DOHH2 (cell line): ENCODE data around the gene GPATCH2.
"Not testable (repeated sequence)": the region's sequence is repeated elsewhere in the genome, so short reads cannot be mapped to it uniquely, and the experiment has no call there.

Experiments
- H3F3A ChIP-seq: fragments of 200-600 bp; sonication (generic), shearing (Covaris generic); 2 replicates; pipeline ENCODE4 v1.6.0; 2016; ENCODE audit warnings: antibody characterized with exemption, mild to moderate bottlenecking; ENCODE audit not compliant: control insufficient read depth, insufficient read depth
- H3K27ac ChIP-seq: fragments of 200-600 bp; sonication (generic); 2 replicates; pipeline ENCODE4 v1.5.1; 2014; ENCODE audit warnings: low read depth, mild to moderate bottlenecking, low read length, moderate library complexity
- H3K27me3 ChIP-seq: fragments of 200-600 bp; sonication (generic); 2 replicates; pipeline ENCODE4 v1.6.1; 2014; ENCODE audit warnings: mild to moderate bottlenecking, low read length, mixed read lengths; ENCODE audit not compliant: control insufficient read depth
- H3K36me3 ChIP-seq: fragments of 200-600 bp; sonication (generic); 2 replicates; pipeline ENCODE4 v1.6.1; 2014; ENCODE audit warnings: mild to moderate bottlenecking, low read length, moderate library complexity, mixed read lengths; ENCODE audit not compliant: control insufficient read depth
- H3K4me1 ChIP-seq: fragments of 200-600 bp; sonication (generic); 2 replicates; pipeline ENCODE4 v1.6.1; 2014; ENCODE audit warnings: mild to moderate bottlenecking, low read length, mixed read lengths; ENCODE audit not compliant: control insufficient read depth
- H3K4me2 ChIP-seq: fragments of 200-600 bp; sonication (generic); 2 replicates; pipeline ENCODE4 v1.6.0; 2014; ENCODE audit warnings: mild to moderate bottlenecking, low read length, moderate library complexity
- H3K4me3 ChIP-seq: fragments of 200-600 bp; sonication (generic); 2 replicates; pipeline ENCODE4 v1.5.1; 2014; ENCODE audit warnings: mild to moderate bottlenecking, low read length, mixed read lengths
- H3K79me2 ChIP-seq: fragments of 200-600 bp; sonication (generic); 2 replicates; pipeline ENCODE4 v1.6.1; 2014; ENCODE audit warnings: mild to moderate bottlenecking, low read length, mixed read lengths; ENCODE audit not compliant: control insufficient read depth
- H3K9me2 ChIP-seq: fragments of 200-600 bp; sonication (generic); replicated peaks from 2 replicates; pipeline ENCODE4 v1.6.1; 2014; ENCODE audit warnings: mild to moderate bottlenecking, low read length, mixed read lengths; ENCODE audit not compliant: control insufficient read depth
- H3K9me3 ChIP-seq: fragments of 200-600 bp; sonication (generic); 2 replicates; pipeline ENCODE4 v1.6.1; 2014; ENCODE audit warnings: antibody characterized with exemption, low read length, mixed read lengths; ENCODE audit not compliant: control insufficient read depth, insufficient read depth
- H4K20me1 ChIP-seq: fragments of 200-600 bp; sonication (generic); 2 replicates; pipeline ENCODE4 v1.6.0; 2014; ENCODE audit warnings: low read depth, mild to moderate bottlenecking, antibody characterized with exemption, low read length, moderate library complexity; ENCODE audit not compliant: control insufficient read depth, insufficient read depth
- CTCF ChIP-seq: fragments of 200-600 bp; sonication (generic); IDR thresholded peaks from one replicate; pipeline ENCODE4 v1.5.1; 2014; ENCODE audit warnings: antibody characterized with exemption, mild to moderate bottlenecking, low read depth, low read length; ENCODE audit not compliant: poor library complexity, severe bottlenecking
- EZH2phosphoT487 ChIP-seq: fragments of 200-600 bp; sonication (generic); IDR thresholded peaks from 2 replicates; pipeline ENCODE4 v1.6.1; 2017; ENCODE audit warnings: borderline replicate concordance, mild to moderate bottlenecking, antibody characterized with exemption, low read length, moderate library complexity, mixed read lengths

Gene GPATCH2

DNA sequence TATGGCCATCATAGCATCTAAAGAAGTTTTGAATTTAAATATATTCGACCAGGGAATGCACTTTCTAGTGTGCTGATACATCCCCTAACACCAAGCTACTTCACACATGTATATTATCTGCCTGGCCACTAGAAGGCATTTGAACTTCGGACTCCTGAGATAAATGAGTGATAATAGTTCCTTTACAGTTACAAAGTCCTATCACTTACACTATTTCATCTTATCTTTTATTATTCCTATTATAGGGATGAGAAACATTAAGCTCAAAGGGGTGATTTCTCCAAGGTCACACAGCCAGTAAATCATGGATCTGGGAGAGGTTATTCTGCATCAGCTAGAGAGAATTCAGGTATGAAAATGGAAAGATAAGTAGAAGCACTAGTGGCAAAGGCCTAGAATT is 40.3 kb downstream of the GPATCH2 start:
- Histone ChIP-seq H3K9me2 (no peaks in the 10 kb centered on the region), H3K9me3 (no peaks in the 10 kb centered on the region), H3F3A (no peaks in the 10 kb centered on the region), H3K27ac (no peak overlapping the region), H3K4me3 (no peak overlapping the region), H3K79me2 (no peaks in the 10 kb centered on the region), H3K4me2 (no peak overlapping the region), H3K4me1 (no peaks in the 10 kb centered on the region; the same call in 1 of the 2 replicates), H3K36me3 (no peaks in the 10 kb centered on the region), H4K20me1 (no peaks in the 10 kb centered on the region), H3K27me3 (no peaks in the 10 kb centered on the region)
- TF ChIP-seq EZH2phosphoT487 (no peak), CTCF (no peak)

DNA sequence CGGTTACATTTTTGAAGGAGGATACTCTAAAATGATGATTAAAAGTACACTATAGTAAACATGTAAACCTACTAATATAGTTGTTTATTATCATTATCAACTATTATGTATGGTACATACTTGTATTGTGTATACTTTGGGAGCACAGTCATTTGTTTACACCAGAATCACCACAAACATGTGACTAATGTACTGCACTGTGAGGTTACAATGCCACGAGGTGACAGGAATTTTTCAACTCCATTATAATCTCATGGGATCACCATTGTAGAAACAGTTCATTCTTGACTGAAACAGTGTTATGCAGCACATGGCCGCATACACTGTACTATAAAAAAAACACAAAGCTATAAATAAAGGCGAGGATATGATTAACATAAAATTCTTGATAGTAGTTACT is 44.3 kb downstream of the GPATCH2 start:
- Histone ChIP-seq H3K9me2 (no peaks in the 10 kb centered on the region), H3K4me1 (no peaks in the 10 kb centered on the region; the same call in 1 of the 2 replicates), H3K4me2 (no peak overlapping the region), H3K9me3 (no peaks in the 10 kb centered on the region), H3K36me3 (no peaks in the 10 kb centered on the region), H3K27ac (no peak overlapping the region), H3K4me3 (no peak overlapping the region), H3F3A (no peaks in the 10 kb centered on the region), H4K20me1 (no peaks in the 10 kb centered on the region), H3K27me3 (no peaks in the 10 kb centered on the region), H3K79me2 (no peaks in the 10 kb centered on the region)
- no peak for TF ChIP-seq EZH2phosphoT487
- TF ChIP-seq CTCF, result no peak

DNA sequence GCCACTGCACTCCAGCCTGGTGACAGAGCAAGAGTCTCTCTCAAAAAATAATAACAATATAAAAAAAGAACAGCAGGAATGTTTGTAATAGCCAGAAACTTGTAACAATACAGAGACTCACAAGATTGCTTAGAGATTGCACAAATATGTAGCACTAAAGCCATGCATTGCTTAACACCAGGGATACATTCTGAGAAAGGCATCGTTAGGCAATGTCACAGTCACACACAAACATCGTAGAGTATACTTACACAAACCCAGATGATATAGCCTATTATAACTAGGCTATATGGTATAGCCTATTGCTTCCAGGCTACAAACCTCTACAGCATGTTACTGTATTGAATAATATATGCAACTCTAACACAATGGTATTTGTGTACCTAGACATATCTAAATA is 45.3 kb downstream of the GPATCH2 start:
- no peaks in the 10 kb centered on the region for H3F3A ChIP-seq
- H3K27me3 ChIP-seq, result no peaks in the 10 kb centered on the region
- no peaks in the 10 kb centered on the region for H3K4me1 ChIP-seq
- no peak overlapping the region for H3K27ac ChIP-seq
- no peaks in the 10 kb centered on the region for H3K9me3 ChIP-seq
- no peaks in the 10 kb centered on the region for H3K9me2 ChIP-seq
- H3K36me3 ChIP-seq, result no peaks in the 10 kb centered on the region
- H3K4me2 ChIP-seq, result no peak overlapping the region
- H4K20me1 ChIP-seq, result no peaks in the 10 kb centered on the region
- TF ChIP-seq CTCF, result no peak
- no peak for TF ChIP-seq EZH2phosphoT487
- H3K4me3 ChIP-seq, result no peak overlapping the region
- H3K79me2 ChIP-seq, result no peaks in the 10 kb centered on the region

DNA sequence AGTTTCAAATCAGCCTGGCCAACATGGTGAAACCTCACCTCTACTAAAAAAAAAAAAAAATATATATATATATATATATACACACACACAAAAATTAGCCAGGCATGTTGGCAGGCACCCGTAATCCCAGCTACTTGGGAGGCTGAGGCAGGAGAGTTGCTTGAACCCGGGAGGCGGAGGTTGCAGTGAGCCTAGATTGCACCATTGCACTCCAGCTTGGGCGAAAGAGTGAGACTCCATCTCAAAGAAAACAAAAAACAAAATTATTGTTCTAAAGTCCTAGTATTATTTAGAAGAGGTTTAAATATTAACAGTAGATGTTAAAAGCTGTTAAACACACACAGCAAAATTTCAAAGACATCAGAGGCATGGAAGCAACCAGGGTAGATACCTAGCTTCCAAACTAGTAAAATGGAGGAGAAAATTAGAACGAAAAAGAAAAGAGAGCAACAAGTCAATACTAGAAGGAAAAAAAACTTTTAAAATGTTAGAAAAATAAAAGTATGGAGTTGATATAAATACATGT is 46.5 kb downstream of the GPATCH2 start:
- not testable (repeated sequence) for H3F3A ChIP-seq, H3K4me2 ChIP-seq, H4K20me1 ChIP-seq, H3K4me1 ChIP-seq, H3K79me2 ChIP-seq, H3K36me3 ChIP-seq, H3K27ac ChIP-seq, H3K9me3 ChIP-seq, H3K4me3 ChIP-seq, H3K27me3 ChIP-seq, H3K9me2 ChIP-seq
